Adrenal gland (tissue), 5 donors: ENCODE results near the gene ANKRD36B.
"Not testable (repeated sequence)": the region's sequence is repeated elsewhere in the genome, so short reads cannot be mapped to it uniquely, and the experiment has no call there.

Experiments
- POLR2A ChIP-seq, 2 donors: fragments of 450-650 bp; IDR thresholded peaks; one replicate each; pipeline ENCODE4 v1.6.1; 2017; ENCODE audit warnings: antibody characterized with exemption in 2 of 2, mild to moderate bottlenecking in 2 of 2, moderate library complexity in 1 of 2
- TF ChIP-seq, protein P1 (sequence below), 6 experiments: fragments of 450-650 bp in 4 of 6; fragments of 200-600 bp in 2 of 6; sonication (generic) in 1 of 6; IDR thresholded peaks; 1 replicate in 5 of 6; 2 replicates in 1 of 6; pipeline versions ENCODE4 v1.5.1 to v1.8.0; 2016 to 2021; ENCODE audit warnings: antibody characterized with exemption in 6 of 6, mild to moderate bottlenecking in 2 of 6, moderate library complexity in 1 of 6
- donor health status: DM: no; HTN: no; CAD: no.

DNA sequence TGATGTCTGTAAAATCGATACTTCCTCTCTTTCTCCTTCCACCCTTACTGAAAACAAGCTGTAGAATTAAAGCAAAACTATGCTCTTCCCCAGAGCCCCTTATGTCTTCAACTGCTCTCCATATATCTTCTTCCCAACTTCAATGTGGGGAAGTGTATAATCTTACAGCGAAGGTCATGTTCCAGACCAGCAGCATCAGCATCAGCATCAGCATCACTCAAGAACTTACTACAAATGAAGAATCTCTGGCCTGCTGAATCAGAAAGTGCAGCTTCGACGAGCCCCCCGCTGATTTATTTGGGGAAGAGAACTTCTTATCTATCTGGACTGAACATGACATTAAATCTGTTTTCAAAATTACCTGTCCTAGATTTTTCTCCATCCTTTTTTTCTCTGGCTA is 40.6 kb downstream of the ANKRD36B start:
- TF ChIP-seq, protein P1, sequence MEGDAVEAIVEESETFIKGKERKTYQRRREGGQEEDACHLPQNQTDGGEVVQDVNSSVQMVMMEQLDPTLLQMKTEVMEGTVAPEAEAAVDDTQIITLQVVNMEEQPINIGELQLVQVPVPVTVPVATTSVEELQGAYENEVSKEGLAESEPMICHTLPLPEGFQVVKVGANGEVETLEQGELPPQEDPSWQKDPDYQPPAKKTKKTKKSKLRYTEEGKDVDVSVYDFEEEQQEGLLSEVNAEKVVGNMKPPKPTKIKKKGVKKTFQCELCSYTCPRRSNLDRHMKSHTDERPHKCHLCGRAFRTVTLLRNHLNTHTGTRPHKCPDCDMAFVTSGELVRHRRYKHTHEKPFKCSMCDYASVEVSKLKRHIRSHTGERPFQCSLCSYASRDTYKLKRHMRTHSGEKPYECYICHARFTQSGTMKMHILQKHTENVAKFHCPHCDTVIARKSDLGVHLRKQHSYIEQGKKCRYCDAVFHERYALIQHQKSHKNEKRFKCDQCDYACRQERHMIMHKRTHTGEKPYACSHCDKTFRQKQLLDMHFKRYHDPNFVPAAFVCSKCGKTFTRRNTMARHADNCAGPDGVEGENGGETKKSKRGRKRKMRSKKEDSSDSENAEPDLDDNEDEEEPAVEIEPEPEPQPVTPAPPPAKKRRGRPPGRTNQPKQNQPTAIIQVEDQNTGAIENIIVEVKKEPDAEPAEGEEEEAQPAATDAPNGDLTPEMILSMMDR (IDR thresholded peaks at IDR 0.05), result not testable (repeated sequence)
- not testable (repeated sequence) for TF ChIP-seq POLR2A (IDR thresholded peaks at IDR 0.05)
